ENCODE results near the gene CCT7. TPM values are rescaled to one million over a fixed set of nuclear protein-coding genes. Genes with fewer than 3 reads are reported as not detected.
A peak's percentile ranks its signal among the peaks of the same experiment; 100 is the strongest.

The CCT7 gene
- total RNA-seq, 1 donor from 2014 or later: 446 TPM

DNA sequence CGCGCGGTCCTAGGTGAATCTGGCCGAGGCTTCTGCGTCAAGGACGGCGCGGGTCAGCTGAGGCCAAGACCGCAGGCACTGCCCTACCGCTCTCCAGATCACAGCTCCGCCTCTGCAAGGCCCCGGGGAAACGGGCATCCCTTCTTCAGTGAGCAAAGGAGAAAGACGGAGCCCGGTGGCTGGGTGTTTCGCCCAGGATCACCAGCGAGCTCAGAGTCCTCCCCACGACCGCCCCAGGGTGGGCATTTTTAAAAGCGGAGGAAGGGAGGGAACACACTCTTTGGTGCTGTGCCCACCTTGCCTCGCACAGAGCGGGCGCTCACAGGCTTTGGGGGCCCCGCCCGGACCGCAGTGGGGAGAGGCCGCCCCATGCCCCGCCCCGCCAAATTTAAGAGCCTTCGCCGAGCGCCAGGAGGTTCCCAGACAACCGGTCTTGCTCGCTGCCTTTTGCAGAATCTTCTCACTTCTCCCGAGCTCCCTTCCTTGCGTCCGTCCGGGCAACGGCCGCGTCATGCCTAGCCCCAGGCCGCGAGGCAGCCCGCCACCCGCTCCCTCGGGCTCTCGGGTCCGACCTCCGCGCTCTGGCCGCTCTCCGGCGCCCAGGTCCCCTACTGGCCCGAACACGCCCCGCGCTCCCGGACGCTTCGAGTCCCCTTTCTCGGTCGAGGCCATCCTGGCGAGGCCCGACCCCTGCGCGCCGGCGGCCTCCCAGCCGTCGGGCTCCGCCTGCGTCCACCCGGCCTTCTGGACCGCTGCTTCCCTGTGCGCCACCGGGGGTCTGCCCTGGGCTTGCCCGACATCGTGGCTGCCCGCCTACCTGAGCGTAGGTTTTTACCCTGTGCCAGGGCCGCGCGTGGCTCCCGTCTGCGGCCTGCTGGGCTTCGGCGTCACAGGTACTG, 31.7 kb upstream of the CCT7 start, which contains the start of gene NOTO:
TSS of gene NOTO (plus strand) at position 419 of the 899 bp plus-strand sequence. CDS start at position 512, 93 bp downstream.
- H3K4me3 Mint-ChIP-seq: peak within 1 kb of the TSS; percentile 28
- TF ChIP-seq, protein P1, sequence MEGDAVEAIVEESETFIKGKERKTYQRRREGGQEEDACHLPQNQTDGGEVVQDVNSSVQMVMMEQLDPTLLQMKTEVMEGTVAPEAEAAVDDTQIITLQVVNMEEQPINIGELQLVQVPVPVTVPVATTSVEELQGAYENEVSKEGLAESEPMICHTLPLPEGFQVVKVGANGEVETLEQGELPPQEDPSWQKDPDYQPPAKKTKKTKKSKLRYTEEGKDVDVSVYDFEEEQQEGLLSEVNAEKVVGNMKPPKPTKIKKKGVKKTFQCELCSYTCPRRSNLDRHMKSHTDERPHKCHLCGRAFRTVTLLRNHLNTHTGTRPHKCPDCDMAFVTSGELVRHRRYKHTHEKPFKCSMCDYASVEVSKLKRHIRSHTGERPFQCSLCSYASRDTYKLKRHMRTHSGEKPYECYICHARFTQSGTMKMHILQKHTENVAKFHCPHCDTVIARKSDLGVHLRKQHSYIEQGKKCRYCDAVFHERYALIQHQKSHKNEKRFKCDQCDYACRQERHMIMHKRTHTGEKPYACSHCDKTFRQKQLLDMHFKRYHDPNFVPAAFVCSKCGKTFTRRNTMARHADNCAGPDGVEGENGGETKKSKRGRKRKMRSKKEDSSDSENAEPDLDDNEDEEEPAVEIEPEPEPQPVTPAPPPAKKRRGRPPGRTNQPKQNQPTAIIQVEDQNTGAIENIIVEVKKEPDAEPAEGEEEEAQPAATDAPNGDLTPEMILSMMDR (conservative IDR thresholded peaks at IDR 0.05): peak; percentile 19
- H3K4me1 Mint-ChIP-seq: peaks cover 7% of the 10 kb centered on the region
- DNase-seq (ENCODE audit: low read depth, low spot score): peak; percentile 15
- H3K27ac Mint-ChIP-seq (ENCODE audit: unreplicated experiment): no peak within 1 kb of the TSS
- peaks cover 97% of the 10 kb centered on the region for H3K27me3 Mint-ChIP-seq (ENCODE audit: low read depth)
- H3K9me3 Mint-ChIP-seq: no peaks in the 10 kb centered on the region
- H3K36me3 Mint-ChIP-seq (ENCODE audit: low read depth): no peaks in the 10 kb centered on the region

DNA sequence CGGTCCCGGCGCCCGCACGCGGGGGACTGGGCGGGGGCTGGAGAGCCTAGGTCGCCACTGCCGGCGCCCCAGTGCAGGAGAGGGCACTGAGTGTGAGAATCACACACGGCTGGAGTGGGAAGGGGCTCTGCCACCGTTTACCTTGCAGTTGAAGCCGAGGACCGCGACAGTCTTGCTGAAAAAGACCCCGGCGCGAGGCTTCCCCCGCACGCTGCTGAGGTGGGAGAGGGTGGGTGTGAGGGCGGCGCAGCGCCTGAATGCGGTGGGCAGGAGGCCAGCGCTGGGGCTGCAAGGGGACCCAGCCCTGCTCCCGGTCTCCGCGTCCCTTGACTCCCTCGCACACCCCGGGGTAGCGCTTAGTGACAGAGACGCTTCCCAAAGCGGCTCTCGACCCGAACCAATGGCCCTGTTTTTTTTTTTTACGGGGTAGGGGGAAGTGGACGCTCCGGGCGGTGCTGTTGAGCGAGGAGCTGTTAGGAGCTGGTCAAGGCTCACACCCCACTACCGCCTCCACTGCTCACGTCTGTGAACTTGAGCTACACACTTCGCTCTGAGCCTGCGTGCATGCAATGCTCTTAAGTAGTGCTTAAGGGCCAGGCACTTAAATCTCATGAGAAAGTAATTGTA, 30.9 kb upstream of the CCT7 start:
- peaks cover 97% of the 10 kb centered on the region for H3K27me3 Mint-ChIP-seq (ENCODE audit: low read depth)
- H3K36me3 Mint-ChIP-seq (ENCODE audit: low read depth): no peaks in the 10 kb centered on the region
- no peak overlapping the region for H3K27ac Mint-ChIP-seq (ENCODE audit: unreplicated experiment)
- H3K4me3 Mint-ChIP-seq: no peak overlapping the region
- no peak for DNase-seq (ENCODE audit: low read depth, low spot score)
- no peaks in the 10 kb centered on the region for H3K9me3 Mint-ChIP-seq
- H3K4me1 Mint-ChIP-seq: peaks cover 7% of the 10 kb centered on the region
- TF ChIP-seq, protein P1 (conservative IDR thresholded peaks at IDR 0.05): no peak

DNA sequence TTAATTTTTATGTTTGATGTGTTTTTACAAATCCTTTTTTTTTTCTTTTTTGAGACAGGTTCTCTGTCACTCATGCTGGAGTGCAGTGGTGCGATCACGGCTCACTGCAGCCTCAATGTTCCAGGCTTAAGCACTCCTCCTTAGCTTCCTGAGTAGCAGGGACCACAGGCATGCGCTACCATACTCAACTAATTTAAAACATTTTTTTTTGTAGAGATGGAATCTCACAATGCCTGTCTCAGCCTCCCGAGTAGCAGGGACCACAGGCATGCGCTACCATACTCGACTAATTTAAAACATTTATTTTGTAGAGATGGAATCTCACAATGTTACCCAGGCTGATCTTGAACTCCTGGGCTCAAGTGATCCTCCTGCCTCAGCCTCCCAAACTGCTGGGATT, 28.5 kb upstream of the CCT7 start:
- TF ChIP-seq, protein P1 (conservative IDR thresholded peaks at IDR 0.05): no peak
- Mint-ChIP-seq H3K27me3 (ENCODE audit: low read depth) (peaks cover 94% of the 10 kb centered on the region), H3K36me3 (ENCODE audit: low read depth) (no peaks in the 10 kb centered on the region), H3K4me3 (no peak overlapping the region), H3K9me3 (no peaks in the 10 kb centered on the region), H3K27ac (ENCODE audit: unreplicated experiment) (no peak overlapping the region), H3K4me1 (peaks cover 7% of the 10 kb centered on the region)
- no peak for DNase-seq (ENCODE audit: low read depth, low spot score)

DNA sequence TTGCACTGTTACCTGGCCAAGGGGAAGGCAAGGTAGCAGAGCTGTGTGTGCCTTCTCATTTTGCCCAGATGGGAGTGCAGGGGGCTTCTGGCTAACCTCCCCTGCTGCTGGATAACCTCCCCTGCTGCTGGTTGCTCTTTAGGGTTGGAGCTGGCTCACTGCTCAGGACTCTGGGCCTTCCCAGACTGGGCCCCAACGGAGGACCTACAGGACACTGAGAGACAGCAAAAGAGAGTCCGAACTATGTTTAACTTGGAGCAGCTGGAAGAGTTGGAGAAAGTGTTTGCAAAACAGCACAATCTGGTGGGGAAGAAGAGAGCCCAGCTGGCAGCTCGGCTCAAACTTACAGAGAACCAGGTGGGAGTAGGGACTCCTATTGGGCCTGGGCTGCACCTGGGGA, 25.9 kb upstream of the CCT7 start:
- Mint-ChIP-seq H3K4me3 (no peak overlapping the region), H3K27ac (ENCODE audit: unreplicated experiment) (no peak overlapping the region), H3K9me3 (no peaks in the 10 kb centered on the region), H3K4me1 (peaks cover 4% of the 10 kb centered on the region), H3K27me3 (ENCODE audit: low read depth) (peaks cover 69% of the 10 kb centered on the region), H3K36me3 (ENCODE audit: low read depth) (no peaks in the 10 kb centered on the region)
- DNase-seq (ENCODE audit: low read depth, low spot score): no peak
- TF ChIP-seq, protein P1 (conservative IDR thresholded peaks at IDR 0.05): no peak

DNA sequence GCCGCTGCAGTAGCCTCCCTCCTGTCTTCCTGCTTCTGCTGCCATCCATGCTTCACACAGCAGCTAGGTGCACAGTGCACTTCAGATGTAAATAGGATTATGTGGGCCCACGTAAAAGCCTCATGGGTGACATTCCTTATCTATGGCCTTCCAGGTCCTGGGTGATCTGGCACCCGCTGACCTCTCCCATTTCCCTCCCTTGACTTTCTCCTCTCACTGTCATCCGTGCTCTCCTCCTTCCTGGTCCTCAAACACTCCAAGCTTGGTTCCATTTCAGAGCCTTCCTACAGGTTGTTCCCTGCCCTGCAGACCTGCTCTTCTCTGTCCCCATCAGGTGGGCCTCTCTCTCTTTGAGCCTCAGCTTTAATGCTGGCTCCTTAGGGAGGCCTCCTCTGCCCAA, 24.1 kb upstream of the CCT7 start:
- DNase-seq (ENCODE audit: low read depth, low spot score): no peak
- Mint-ChIP-seq H3K4me1 (peaks cover 21% of the 10 kb centered on the region), H3K36me3 (ENCODE audit: low read depth) (no peaks in the 10 kb centered on the region), H3K27me3 (ENCODE audit: low read depth) (peaks cover 51% of the 10 kb centered on the region), H3K4me3 (no peak overlapping the region), H3K9me3 (no peaks in the 10 kb centered on the region), H3K27ac (ENCODE audit: unreplicated experiment) (no peak overlapping the region)
- TF ChIP-seq, protein P1 (conservative IDR thresholded peaks at IDR 0.05): no peak
